Placental pericyte (primary cell): ENCODE data around the gene TENM4. TPM values are rescaled to one million over a fixed set of nuclear protein-coding genes. Genes with fewer than 3 reads are reported as not detected.

Source experiments
- small RNA-seq: library from RNA; depleted of rRNA; stranded (forward); fragments of <200 nt; gene quantifications from one replicate; pipeline ENCODE3, GENCODE V24; 2012; ENCODE audit warnings: low replicate concordance
- total RNA-seq: library from RNA; depleted of rRNA; stranded (reverse); fragments of >200 nt; gene quantifications from 2 replicates; pipeline ENCODE4 v1.2.3, GENCODE V29; 2012

The TENM4 gene
- total RNA-seq, result 0.88 and 49.0 TPM in 2 replicates

GRCh38 chr11:79440571-79441460 is at the start of gene TENM4:
Gene TENM4 (minus strand): TSS chr11:79441030. CDS start chr11:79069944, 371,086 bp downstream.

Small RNAs within 50 kb of the gene (small RNA-seq; reads per million reads assigned to genes)
- gene MIR5579 (1.0 reads per million, percentile 45 among the genes with 10 or more reads in this experiment), gene MIR708 (166 reads per million, percentile 99 among the genes with 10 or more reads in this experiment)
